HK-2 (cell line): ENCODE results near the gene FBLL1.
"Not testable (repeated sequence)": the region's sequence is repeated elsewhere in the genome, so short reads cannot be mapped to it uniquely, and the experiment has no call there.

Experiments
- DNase-seq: peaks from one replicate; pipeline ENCODE4 v3.0.0-alpha.2; 2018; ENCODE audit not compliant: unreplicated experiment

The FBLL1 gene

DNA sequence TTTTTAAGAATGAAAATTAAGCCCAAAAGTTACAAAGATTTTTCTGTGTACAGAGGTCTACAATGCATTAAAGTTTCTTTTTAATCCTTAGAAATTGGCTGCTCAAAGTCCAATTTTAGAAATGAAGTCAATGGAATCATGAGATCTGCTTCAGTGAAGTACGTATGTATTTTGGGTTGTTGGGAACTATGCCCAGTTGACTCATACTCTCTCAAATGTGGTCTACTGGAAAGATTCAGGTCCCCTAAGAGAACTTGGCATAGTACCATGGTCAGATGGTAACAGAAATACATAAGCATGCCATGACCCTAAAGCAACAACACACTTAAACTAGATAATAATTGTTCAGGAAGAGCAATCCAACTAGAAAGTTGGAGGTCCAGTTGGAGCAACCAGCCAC lies 23.0 kb downstream of the FBLL1 start:
- no peak for DNase-seq

DNA sequence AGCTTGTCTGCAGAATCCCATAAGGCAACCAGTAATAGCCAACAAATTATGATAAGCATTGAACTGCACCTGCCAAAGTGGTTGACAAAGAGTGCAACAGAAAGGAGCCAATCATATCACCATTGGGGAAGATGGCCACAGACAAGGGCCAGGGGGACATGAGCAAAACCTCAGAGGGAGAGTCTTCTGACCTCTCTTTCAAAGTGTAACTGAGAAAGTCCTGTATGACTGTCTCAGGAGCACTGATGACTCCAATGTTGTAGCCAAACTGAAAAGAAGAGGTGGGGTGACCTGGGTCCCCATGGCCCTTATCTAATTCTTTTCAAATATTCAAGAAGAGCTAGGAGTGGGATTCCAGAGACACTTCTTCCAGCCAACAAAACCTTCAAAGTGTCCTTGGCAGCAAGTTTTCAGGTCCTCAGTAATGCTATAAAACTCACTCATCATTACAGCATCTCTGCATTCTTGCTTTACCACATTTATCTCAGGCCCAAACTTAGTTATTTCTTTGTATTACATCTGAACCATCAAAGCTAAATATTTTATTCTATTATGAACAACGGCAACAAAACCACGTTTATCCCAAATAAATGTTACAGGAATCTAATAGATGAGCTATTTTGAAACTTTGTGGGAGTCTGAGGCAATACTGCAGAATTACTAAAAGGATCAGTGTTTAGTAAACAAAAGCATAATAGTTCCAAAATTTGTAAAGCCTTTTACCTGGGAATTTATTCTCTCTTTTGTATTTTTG lies 24.4 kb downstream of the FBLL1 start:
- no peak for DNase-seq

DNA sequence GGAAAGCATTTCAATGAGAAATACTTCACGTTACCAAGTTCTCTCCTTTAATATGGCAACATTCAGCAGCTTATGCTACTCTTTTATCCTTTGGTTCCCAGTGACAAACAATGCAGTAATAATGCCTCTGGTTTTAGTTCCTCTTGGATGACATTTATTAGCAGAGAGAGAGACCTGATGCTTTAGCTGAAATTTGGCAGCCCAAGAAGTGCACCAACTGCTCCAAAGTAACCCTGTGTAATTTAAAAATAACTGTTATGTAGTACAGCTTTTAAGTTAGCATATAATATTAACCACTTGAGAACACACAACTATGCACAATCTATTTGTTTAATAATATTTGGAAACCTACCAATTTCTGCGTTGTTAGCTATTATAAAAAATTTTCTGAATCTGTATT lies 28.3 kb downstream of the FBLL1 start:
- DNase-seq, result no peak

DNA sequence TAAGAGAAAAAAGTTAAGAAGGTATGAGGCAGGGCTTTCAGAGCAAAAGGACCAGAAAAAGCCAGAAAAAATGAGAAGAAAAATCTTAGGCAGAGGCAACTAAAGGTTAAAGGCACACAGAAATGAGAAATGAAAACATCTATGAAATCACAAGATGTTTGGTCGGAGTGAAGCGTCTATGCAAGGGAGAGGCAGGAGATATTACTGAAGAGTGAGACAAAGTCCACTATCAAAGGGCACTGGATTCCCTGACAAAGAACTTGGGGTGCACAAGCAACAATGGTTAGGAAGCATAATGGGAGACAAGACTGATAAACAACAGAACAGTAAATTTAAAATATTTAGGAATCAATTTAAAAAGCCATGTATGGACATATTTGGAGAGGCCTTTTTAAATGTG lies 33.2 kb downstream of the FBLL1 start:
- DNase-seq, result no peak

DNA sequence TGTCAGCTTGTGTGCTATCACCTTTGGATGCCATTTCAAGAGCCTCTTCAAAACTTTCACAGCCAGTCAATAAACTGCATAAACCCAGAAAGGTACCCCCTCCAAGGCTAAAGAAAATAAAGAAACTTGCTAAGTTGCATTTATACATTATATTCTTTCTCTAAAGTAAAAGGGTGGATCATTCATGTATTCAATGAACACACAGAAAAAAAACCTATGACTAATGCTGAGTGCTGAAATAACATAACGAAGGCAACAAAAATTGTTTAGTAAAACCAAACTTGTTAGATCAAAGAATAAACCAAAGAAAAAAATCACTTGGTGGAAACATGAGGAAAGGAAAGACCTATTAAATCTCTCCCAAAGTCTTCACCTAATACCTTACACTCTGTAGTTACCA lies 34.9 kb downstream of the FBLL1 start:
- DNase-seq, result no peak

DNA sequence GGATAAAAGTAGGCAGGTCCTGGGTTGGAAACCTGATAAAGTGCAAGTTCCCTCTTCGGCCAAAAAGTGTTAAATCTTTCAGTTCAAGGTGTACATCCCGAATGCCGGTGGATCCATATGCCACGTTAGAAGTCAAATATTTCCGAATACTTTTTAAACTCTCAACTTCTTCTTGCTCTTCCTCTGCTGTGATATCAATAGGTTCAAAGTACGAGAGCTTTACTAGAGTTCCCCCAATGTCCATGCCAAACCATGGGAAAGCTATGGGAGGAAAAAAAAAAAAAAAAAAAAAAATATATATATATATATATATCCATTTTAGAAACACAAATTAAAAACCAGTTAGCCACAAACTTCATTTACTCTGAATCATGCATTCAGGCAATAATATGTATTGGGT lies 39.6 kb downstream of the FBLL1 start:
- no peak for DNase-seq

DNA sequence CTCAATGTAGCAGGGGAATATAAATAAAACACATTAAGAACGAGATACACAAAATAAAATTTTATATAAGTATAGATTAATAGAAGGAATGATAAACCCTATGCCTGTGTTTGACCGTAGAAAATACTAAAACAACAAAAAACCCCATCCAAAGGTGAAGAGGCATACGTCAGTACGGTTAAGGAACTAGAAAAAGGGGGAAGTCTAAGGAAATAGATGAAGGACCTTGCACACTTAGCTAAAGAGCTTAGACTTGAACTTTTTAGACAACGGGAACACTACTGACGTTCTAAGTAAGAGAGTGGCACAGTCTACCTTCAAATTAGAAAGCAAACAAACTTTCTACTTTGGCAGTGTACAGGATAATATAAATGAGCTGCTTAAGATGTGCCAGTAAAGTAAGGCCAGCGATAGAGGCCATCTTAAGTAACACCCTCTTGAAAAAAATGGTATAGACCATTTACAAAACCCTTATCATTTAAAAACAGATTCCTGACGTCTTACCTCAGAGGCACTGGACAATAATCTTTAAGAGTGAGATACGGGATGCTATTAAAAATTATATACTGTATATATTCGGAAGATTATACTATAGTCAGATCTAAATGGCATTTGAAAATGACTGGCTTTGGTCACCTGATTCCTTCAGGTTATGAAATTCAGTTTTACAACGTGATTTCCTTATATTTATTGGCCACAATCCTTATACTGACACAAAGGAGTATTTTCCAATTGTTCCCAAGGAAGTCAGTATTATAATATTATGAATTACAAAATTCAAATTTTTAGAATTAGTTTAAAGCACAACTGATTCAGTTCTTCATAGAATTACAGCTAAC lies 41.6 kb downstream of the FBLL1 start:
- no peak for DNase-seq

DNA sequence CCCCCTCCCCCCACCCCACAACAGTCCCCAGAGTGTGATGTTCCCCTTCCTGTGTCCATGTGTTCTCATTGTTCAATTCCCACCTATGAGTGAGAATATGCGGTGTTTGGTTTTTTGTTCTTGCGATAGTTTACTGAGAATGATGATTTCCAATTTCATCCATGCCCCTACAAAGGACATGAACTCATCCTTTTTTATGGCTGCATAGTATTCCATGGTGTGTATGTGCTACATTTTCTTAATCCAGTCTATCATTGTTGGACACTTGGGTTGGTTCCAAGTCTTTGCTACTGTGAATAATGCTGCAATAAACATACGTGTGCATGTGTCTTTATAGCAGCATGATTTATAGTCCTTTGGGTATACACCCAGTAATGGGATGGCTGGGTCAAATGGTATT lies 44.6 kb downstream of the FBLL1 start:
- DNase-seq, result not testable (repeated sequence)

DNA sequence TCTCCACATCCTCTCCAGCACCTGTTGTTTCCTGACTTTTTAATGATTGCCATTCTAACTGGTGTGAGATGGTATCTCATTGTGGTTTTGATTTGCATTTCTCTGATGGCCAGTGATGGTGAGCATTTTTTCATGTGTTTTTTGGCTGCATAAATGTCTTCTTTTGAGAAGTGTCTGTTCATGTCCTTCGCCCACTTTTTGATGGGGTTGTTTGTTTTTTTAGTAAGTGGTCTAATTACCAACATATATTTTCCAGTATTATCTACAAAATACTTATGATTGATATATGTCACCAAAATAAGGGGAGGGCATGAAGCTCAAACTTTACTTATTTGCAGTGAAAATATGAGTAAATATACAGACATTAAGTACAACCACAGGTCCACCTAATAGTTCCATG lies 45.1 kb downstream of the FBLL1 start:
- not testable (repeated sequence) for DNase-seq

DNA sequence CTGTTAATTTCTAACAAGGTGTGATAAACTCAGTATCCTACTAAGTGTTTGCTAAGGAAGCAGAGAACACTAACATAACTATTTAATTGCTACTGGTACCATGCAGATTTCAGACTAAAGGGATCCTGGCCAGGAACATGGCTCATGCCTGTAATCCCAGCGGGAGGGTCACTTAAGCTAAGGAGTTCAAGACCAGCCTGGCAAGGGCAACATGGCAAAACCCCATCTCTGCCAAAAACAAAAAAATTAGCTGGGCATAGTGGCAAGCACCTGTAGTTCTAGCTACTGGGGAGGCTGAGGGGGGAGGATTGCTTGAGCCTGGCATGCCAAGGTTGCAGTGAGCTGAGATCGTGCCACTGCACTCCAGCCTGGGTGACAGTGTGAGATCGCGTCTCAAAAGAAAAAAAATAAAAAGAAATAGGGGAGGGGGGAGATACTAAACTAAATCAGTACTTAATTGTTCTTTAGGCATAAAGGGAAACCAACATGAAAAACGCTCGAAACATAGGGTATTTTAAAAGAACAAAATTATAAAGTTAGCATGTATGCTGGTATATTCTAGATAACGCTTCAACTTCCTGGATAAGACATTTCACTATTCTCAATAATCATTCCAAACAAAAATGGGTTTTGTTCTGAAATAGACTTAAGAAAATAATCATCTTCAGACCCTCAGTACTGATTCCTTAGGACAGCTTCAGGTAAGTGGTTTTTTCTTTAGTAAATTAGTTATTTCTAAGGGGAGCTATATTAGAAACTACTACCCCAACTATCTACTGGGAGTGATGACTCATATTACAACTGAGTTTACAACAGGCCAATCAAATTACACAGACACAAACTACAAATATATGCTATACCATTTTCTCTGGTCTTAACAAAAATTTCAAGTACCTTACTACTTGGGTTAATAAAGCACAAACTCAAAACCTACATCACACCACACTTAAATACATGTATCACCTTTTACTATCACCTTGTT lies 46.6 kb downstream of the FBLL1 start:
- no peak for DNase-seq

DNA sequence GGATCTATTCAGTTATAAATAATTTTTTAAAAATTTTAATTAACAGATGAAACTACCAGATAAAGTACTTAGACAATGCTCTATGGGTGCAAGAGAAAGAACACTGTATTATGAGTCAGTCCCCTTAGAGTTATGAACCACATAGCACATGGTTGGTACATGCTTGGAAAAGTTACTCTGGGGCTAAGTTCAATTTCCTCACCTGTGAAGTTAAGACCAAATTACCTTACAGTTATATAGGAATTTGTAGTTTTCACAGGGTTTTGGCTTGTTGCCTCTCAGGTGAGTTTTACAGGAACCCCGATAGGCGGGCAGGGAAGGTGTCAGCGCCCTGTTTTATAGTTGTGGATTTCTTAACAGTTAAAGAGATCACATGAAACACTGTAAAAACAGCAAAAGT lies 48.9 kb downstream of the FBLL1 start:
- DNase-seq, result no peak

DNA sequence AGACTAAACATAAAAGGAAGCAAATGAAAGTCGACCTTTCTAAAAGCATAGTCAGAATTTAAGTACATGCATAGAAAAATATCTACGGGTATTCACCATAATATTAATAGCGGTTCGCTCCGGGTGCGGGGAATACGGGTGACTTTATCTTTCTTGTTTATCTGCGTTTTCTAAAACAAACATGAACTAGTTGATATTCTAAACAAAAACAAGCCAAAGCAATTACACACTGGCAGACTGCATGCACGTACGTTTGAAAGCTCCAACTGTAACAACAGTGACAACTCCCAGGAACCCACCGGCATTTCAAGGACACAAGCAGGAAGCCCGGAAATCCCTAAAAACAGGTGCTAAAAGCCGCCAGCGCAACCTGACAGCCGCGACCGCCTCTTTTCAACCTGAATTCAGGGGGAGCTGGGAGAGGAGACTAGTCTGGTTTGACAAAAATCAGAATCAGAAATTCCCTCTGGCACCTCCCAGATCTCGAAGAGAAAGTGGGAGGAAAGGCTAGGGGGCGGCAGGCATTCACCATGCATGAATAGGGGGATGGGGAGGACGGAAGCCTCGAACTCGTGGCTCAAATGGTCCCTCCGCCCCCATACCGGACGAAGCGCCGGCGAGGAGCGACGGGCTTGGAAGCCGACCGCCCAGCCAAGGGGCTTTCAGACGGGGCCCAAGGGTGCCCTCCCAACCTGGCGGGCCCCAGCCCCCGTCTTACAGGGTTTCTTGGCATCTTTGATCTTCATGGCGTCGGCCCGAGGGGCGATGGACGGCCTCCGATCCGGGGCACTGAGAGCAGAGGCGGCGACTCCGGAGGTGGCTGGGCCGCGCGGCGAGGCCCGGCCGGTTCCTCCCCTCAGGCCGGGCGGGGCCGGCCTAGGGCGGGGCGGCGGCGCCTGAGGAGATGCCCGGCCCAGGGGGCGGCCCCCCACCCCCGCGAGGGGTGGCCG lies 49.7 kb downstream of the FBLL1 start, which contains the start of gene PANK3:
PANK3 (minus strand) TSS at position 831 of the 950 bp plus-strand sequence; CDS start at position 746, 85 bp downstream.
- no peak for DNase-seq

DNA sequence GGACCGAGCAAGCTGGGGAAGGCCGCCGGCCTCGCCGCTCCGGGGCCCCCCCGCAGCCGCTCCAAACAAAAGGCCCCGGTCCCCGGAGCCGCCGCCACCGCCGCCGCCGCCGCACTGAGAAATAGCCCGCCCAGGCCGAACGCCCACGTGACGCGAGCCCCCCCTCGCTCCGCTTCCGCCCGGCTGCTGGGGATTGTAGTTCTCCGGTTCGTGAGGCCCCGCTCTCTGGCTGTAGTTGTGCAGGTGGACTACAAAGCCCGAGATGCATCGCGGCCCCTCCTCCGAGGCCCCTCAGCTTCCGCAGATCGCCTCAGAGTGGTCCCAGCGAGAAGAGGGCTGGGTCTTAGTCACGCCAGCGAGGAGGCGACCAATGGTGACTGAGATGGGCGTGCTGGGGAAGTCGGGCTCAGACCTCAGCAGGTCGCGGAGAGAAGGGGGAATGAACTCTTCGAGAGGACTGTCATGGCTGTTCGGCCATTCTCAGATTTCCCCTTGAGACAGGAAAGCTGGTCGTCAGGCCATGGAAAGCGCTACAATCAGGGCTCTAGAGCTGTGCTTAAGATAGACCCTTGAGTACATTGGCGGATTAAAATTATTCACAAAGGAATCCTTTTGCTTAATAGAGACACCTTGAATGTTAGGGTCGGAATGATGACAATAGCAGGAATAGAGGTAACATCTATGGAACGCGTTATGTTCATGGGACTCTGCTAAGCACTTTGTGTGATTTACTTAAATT lies 50.6 kb downstream of the FBLL1 start:
- DNase-seq, result peak; percentile 94

DNA sequence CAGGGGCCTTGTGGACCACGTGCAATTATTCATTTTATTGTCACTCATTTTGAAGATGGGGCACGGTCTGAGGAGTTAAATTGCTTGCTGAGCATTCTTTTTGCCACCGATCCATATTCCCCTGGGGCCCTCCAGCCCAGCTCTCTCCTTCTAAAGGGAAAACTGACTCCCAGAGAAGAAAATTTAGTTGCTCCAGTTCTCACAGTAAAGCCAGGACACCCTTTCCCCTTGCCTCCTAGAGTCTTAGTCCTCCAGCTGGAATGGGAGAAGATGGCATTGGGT lies 51.1 kb downstream of the FBLL1 start:
- DNase-seq, result no peak
